SK-MEL-5 (cell line): ENCODE measurements around the gene ARHGEF40. TPM values are rescaled to one million over a fixed set of nuclear protein-coding genes. Genes with fewer than 3 reads are reported as not detected.

Experiments
- DNase-seq: peaks from one replicate; pipeline ENCODE4 v3.0.0-alpha.2; 2016; ENCODE audit warnings: low read depth, low spot score
- in situ Hi-C: cut with HindIII; loops from 2 replicates; pipeline ENCODE4 v1.10.0; 2016; ENCODE audit warnings: low sequenced_read_pairs, high pct_unique_total_duplicates, low pct_unique_long_range_greater_than_20kb
- total RNA-seq: library from RNA; depleted of rRNA; stranded (reverse); fragments of >200 nt; shearing (Covaris generic); gene quantifications from 2 replicates; pipeline ENCODE4 v1.2.3, GENCODE V29; 2014

Gene ARHGEF40
- total RNA-seq, 1 experiment from 2014 or later: 19.7 TPM

- DNase-seq: no peak
- in situ Hi-C loops: no loop called here
Observed at GRCh38 chr14:21089877-21090193, 19.7 kb downstream of the ARHGEF40 start.

- DNase-seq: peak; percentile 57
- in situ Hi-C loops: no loop called here
Observed at GRCh38 chr14:21090194-21090939, 20.3 kb downstream of the ARHGEF40 start.

- in situ Hi-C loops: no loop called here
- no peak for DNase-seq
Observed at GRCh38 chr14:21090940-21091663, 21.0 kb downstream of the ARHGEF40 start.

DNA sequence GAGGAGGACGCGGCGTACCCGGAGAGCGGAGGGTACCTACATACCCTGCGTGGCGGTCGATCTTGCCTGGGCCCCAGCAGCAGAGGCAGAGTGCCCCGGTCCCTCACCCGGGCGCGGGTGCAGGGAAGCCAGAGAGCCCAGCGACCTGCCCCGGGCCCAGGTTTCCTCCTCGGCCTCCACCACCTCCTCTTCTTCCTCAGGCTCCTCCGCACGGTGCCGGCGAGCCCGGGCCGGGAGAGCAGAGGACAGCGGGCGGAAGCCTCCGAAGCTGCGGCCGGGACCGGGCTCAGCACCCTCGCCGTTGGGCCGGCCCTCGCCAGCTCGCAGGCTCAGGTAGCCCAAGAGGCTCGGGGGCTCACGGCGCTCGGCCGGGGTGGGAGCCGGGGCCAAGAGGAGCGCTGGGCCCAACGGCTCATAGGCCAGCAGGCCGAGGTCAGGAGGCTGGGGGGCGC is 21.7 kb downstream of the ARHGEF40 start:
- no peak for DNase-seq
- in situ Hi-C loops: no loop called here

DNA sequence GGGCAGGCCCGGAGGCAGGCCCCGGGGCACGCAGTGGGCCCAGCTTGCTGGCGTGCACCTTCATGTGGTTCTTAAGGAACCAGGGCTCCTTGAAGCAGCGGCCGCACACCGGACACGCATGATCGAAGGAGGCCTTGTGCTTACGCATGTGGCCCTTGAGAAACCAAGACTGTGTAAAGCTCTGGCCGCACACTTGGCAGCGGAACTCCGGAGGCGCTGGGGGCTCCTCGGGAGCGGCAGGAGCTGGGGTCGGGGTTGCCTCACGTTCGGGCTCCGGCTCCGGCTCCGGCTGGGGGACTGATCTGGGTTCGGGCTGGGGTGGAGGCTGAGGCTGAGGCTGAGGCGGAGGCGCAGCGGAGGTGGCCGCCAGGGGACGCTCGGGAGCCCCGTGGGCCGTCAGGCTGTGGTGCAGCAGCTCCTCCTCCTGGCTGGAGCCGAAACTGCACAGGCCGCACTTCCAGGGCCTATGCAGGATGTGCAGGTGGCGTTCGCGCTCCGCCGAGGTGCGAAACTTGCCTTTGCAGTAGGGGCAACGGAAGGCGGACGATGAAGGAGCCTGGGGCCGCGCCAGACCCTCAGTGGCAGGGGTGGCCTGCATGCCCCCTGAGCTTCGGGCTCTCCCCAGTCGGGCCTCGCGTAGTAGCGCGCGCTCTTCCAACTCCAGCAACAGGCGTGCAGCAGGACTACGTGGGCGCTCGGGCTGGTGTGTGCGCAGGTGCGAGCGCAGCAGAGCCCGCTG is 22.3 kb downstream of the ARHGEF40 start:
- peak; percentile 71 for DNase-seq
- in situ Hi-C loops: no loop called here

DNA sequence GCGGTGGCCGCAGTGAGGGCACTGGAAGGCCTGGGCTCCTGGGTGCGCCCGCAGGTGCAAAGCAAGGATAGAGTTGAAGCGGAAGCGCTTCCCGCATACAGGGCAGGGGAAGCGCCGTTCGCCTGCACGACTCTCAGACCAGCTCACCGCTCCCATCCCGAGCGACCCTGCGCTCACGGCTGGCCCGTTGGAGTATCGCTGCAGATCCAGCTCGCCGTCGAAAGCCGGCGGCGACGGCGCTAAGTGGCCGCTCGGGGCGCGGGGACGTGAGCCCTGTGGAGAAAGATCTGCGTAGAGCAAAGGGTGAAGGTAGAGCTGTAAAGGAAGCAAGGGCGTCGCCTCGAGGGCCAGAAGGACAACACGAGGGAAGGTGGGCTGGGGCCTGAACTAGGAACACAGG is 22.9 kb downstream of the ARHGEF40 start:
- in situ Hi-C loops: no loop called here
- no peak for DNase-seq

DNA sequence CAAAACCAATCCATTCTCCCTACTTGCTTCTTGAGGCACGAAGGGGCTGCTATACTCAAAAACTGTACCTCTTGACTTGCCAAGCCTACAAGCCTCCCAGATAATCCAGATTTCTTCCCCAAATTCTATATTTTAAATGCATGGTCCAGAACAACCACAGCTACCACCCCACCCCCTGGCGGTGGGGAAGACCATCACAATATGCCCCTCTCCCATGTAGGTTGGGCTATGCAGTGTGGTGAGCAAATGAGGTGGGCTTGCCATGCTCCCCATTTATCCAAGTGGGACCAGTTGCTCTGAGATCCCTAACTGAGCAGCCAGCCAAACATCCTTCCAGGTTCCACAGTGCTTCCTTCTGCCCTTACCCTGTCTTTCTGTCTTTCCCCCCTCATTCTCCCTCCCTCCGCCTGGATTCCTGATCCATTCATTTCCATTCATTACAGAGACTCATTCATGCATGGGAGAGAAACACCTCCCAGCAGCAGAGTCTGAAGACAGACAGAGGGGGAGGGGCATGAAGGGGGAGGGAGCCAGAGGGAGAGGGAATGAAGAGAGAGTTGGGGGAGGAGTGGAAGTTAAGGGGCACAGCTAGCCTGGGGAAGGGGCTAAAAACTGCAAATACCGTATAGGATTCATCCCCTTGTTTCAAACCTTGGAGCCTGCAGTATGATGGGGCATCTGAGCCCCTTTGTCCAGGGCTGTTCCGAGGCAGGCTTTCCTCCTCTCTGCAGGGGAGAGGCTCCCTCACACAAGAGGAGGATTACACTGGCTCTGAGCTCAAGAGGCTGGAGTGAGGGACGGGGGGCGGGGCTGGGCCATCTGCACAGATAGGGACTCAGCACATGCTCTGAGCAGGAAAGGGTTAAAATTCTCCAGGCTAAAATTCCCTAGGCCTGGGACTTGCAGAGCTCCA is 23.9 kb downstream of the ARHGEF40 start:
- in situ Hi-C loops: no loop called here
- DNase-seq: peak; percentile 57

- no peak for DNase-seq
- in situ Hi-C loops: no loop called here
Observed at GRCh38 chr14:21095430-21096205, 25.5 kb downstream of the ARHGEF40 start.

DNA sequence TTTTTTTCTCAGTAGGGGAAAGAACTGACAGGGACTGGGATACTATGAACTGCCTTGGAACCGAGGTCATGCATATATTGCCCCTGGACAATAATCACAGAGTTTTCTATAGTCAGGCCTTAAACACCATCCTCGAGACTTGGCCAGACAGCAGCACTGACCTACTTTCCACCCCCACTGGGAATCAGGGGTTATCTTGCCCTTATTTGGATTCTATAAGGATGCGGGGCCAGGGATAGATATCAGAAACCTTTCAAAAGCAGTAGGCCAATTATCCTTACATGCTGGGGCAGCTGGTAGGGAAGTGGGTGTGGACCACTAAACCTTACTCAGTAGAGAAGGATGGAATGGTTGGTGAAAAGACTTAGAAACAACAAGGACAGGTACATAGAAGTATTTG is 26.3 kb downstream of the ARHGEF40 start:
- DNase-seq: no peak
- in situ Hi-C loops: no loop called here

GRCh38 chr14:21096978-21097635 is 27.0 kb downstream of the ARHGEF40 start:
- in situ Hi-C loops: no loop called here
- DNase-seq: no peak

DNA sequence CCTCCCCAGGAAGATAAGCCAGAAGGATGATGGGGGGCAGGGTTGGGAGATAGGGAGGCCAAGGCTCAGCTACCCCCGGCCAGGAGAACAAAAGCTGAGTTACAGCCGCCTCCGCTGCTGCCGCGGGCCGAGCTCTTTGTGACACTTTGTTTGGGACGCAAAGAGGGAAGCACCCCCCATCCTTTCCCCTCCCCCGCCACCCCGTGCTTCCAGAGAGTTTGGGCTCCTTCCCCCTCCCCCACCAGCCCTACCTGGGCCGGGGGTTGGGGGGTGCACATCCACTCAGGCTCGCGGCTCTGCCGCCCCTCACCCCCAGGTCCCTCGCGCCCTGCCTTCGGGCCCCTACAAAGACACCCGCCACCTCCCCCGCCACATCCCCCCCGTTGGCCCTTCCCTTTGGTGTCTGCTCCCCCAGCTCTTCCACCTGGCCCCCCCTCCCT is 27.6 kb downstream of the ARHGEF40 start:
- no peak for DNase-seq

DNA sequence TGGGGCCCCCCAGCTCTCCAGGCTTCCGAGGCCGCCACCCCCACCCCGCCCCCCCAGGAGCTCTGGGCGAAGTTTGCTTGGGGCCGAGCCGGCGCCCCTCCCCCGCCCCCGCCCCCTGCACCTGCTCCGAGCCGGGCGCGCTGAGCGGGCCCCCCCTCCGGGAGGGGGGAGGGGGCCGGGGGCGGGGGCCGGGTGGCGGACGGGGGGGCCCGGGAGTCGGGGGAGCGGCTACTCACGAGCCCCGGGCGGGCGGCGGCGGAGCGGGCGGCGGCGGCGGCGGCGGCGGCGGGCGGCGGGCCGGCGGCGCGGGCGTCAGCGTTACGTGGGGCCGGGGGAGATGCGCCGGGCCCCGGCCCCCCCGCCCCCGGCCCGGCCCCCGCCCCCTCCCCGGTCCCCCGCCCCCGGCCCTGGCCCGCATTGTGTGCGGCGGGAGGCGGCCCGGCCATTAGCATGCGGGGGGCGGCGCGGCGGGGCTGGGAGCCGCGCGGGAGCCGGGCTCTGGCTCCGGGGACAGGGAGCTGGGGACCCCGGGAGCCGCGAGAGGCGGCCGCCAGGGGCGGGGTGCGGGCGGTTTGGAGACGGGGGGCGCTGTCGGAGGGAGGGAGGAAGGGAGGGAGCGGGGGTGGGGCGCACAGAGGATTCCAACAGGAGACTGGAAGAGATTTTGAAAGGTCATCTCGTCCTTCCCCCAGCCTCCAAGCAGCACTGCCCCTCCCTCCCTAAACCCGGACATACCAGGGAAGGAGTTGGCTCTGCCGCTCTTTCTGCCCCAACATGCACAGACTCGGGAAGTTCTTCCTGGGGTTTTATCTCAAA is 28.2 kb downstream of the ARHGEF40 start, which contains the start of gene ZNF219:
Gene ZNF219, minus strand, starts transcription at position 580 of the 816 bp plus-strand sequence. CDS start 5,064 bp downstream, outside the sequence.
- in situ Hi-C loops: no loop called here
- peak; percentile 44 for DNase-seq

More for the DNA sequence above, 27.6 kb downstream of the ARHGEF40 start:
- in situ Hi-C loops: no loop called here

GRCh38 chr14:21098892-21099595 is 28.9 kb downstream of the ARHGEF40 start:
- in situ Hi-C loops: no loop called here
- no peak for DNase-seq

GRCh38 chr14:21099596-21099985 is 29.5 kb downstream of the ARHGEF40 start:
- DNase-seq: no peak
- in situ Hi-C loops: no loop called here

GRCh38 chr14:21100931-21101330 is 30.8 kb downstream of the ARHGEF40 start, which contains the start of gene TMEM253:
Gene TMEM253 (plus strand): TSS chr14:21101066. CDS start chr14:21101344, 278 bp downstream.
- in situ Hi-C loops: no loop called here
- DNase-seq: no peak
